Medulla oblongata (tissue), 1 donor: Measurements from ENCODE around the gene MAMDC4.

ENCODE experiments used
- DNase-seq: peaks from one replicate; pipeline ENCODE4 v3.0.0-alpha.2; 2015; ENCODE audit errors: extremely low spot score

The MAMDC4 gene

GRCh38 chr9:136849960-136850865, 1.9 kb upstream of the MAMDC4 start:
- DNase-seq: no peak

- DNase-seq: no peak
Measured at GRCh38 chr9:136850866-136851775, 1.0 kb upstream of the MAMDC4 start.

- no peak for DNase-seq
Measured at GRCh38 chr9:136852664-136853595, 784 bp downstream of the MAMDC4 start.

- no peak for DNase-seq
Measured at GRCh38 chr9:136853596-136854112, 1.5 kb downstream of the MAMDC4 start.

- no peak for DNase-seq
Measured at GRCh38 chr9:136854113-136854841, 2.1 kb downstream of the MAMDC4 start.

GRCh38 chr9:136854842-136855460, 2.8 kb downstream of the MAMDC4 start:
- DNase-seq: no peak

GRCh38 chr9:136855461-136856078, 3.4 kb downstream of the MAMDC4 start:
- no peak for DNase-seq

GRCh38 chr9:136856079-136856476, 3.9 kb downstream of the MAMDC4 start:
- no peak for DNase-seq

- no peak for DNase-seq
Measured at GRCh38 chr9:136856541-136857141, 4.5 kb downstream of the MAMDC4 start.

GRCh38 chr9:136857166-136857565, 5.0 kb downstream of the MAMDC4 start:
- no peak for DNase-seq

GRCh38 chr9:136857581-136858412, 5.7 kb downstream of the MAMDC4 start:
- DNase-seq: no peak

- no peak for DNase-seq
Measured at GRCh38 chr9:136858452-136858843, 6.3 kb downstream of the MAMDC4 start.

- DNase-seq: peak; percentile 79
Measured at GRCh38 chr9:136858844-136859757, 7.0 kb downstream of the MAMDC4 start.

- DNase-seq: no peak
Measured at GRCh38 chr9:136860529-136860928, 8.4 kb downstream of the MAMDC4 start.

GRCh38 chr9:136860933-136861873, 9.1 kb downstream of the MAMDC4 start:
- DNase-seq: no peak

GRCh38 chr9:136861874-136862457, 9.8 kb downstream of the MAMDC4 start:
- DNase-seq: no peak
